ENCODE results near the gene YKT6.
"Not testable (repeated sequence)": the region's sequence is repeated elsewhere in the genome, so short reads cannot be mapped to it uniquely, and the experiment has no call there.

The YKT6 gene

GRCh38 chr7:44193011-44193802, 7.6 kb upstream of the YKT6 start:
- FAIRE-seq (no peak), DNase-seq (ENCODE audit: low spot score) (no peak)

- FAIRE-seq: no peak
- DNase-seq (ENCODE audit: low spot score): no peak
Observed at GRCh38 chr7:44194069-44194468, 6.7 kb upstream of the YKT6 start.

- DNase-seq (ENCODE audit: low spot score) (no peak), FAIRE-seq (peak; percentile 71)
Observed at GRCh38 chr7:44194562-44195145, 6.1 kb upstream of the YKT6 start.

- no peak for FAIRE-seq
- DNase-seq (ENCODE audit: low spot score): no peak
Observed at GRCh38 chr7:44195889-44196288, 4.9 kb upstream of the YKT6 start.

- FAIRE-seq: no peak
- peak; percentile 59 for DNase-seq (ENCODE audit: low spot score)
Observed at GRCh38 chr7:44196450-44196872, 4.3 kb upstream of the YKT6 start.

- FAIRE-seq (no peak), DNase-seq (ENCODE audit: low spot score) (no peak)
Observed at GRCh38 chr7:44197474-44197873, 3.3 kb upstream of the YKT6 start.

GRCh38 chr7:44200163-44200562, 615 bp upstream of the YKT6 start:
- FAIRE-seq; DNase-seq (ENCODE audit: low spot score): not testable (repeated sequence)

- DNase-seq (ENCODE audit: low spot score) (no peak), FAIRE-seq (no peak)
Observed at GRCh38 chr7:44201813-44202212, 1.0 kb downstream of the YKT6 start.

GRCh38 chr7:44206008-44206407, 5.2 kb downstream of the YKT6 start:
- FAIRE-seq: no peak
- no peak for DNase-seq (ENCODE audit: low spot score)

GRCh38 chr7:44208085-44208484, 7.3 kb downstream of the YKT6 start:
- no peak for FAIRE-seq
- DNase-seq (ENCODE audit: low spot score): no peak

GRCh38 chr7:44210107-44210506, 9.3 kb downstream of the YKT6 start:
- DNase-seq (ENCODE audit: low spot score) (no peak), FAIRE-seq (peak; percentile 30)

- FAIRE-seq (no peak), DNase-seq (ENCODE audit: low spot score) (no peak)
Observed at GRCh38 chr7:44211126-44211675, 10.4 kb downstream of the YKT6 start.

GRCh38 chr7:44212018-44212417, 11.2 kb downstream of the YKT6 start:
- no peak for FAIRE-seq
- no peak for DNase-seq (ENCODE audit: low spot score)

GRCh38 chr7:44212581-44213184, 11.9 kb downstream of the YKT6 start:
- FAIRE-seq (no peak), DNase-seq (ENCODE audit: low spot score) (no peak)

- peak; percentile 42 for FAIRE-seq
- DNase-seq (ENCODE audit: low spot score): no peak
Observed at GRCh38 chr7:44213206-44213876, 12.6 kb downstream of the YKT6 start.

GRCh38 chr7:44213877-44214388, 13.2 kb downstream of the YKT6 start:
- FAIRE-seq: no peak
- no peak for DNase-seq (ENCODE audit: low spot score)

GRCh38 chr7:44215531-44215930, 14.8 kb downstream of the YKT6 start:
- FAIRE-seq (peak; percentile 52), DNase-seq (ENCODE audit: low spot score) (no peak)

GRCh38 chr7:44216019-44216418, 15.2 kb downstream of the YKT6 start:
- FAIRE-seq: no peak
- no peak for DNase-seq (ENCODE audit: low spot score)

GRCh38 chr7:44216521-44217222, 15.9 kb downstream of the YKT6 start:
- FAIRE-seq (no peak), DNase-seq (ENCODE audit: low spot score) (no peak)

- no peak for FAIRE-seq
Observed at GRCh38 chr7:44217223-44217714, 16.5 kb downstream of the YKT6 start.

More at GRCh38 chr7:44217223-44217714, 16.5 kb downstream of the YKT6 start:
- DNase-seq (ENCODE audit: low spot score): no peak
